Measurements from ENCODE around the gene AADAC. TPM values are rescaled to one million over a fixed set of nuclear protein-coding genes. Genes with fewer than 3 reads are reported as not detected.
A peak's percentile ranks its signal among the peaks of the same experiment; 100 is the strongest.

The AADAC gene
- total and polyA plus RNA-seq, 2 of the 13 experiments (the other 11 are each of a cell fraction or from before 2014, with no cell fraction given): 0.87 to 1.5 TPM

- TF ChIP-seq GFI1 (CRISPR knock-in tag; IDR thresholded peaks at IDR 0.05; ENCODE audit: borderline replicate concordance) (no peak), ZNF264 (CRISPR knock-in tag; IDR thresholded peaks at IDR 0.05) (0 out of 2 replicates have a peak, but pooled peaks have one; percentile 33), TCF12 (IDR thresholded peaks at IDR 0.05) (no peak), TCF12 (CRISPR knock-in tag; IDR thresholded peaks at IDR 0.05) (no peak), ZNF225 (CRISPR knock-in tag; IDR thresholded peaks at IDR 0.05) (no peak), CHD2 (IDR thresholded peaks at IDR 0.05; ENCODE audit: low read depth, low read length) (no peak), TCF7 (IDR thresholded peaks at IDR 0.05; ENCODE audit: low read depth) (0 out of 2 replicates have a peak, but pooled peaks have one; percentile 28), ZMYM4 (CRISPR knock-in tag; IDR thresholded peaks at IDR 0.05) (peak; percentile 68), IRF1 (CRISPR knock-in tag; IDR thresholded peaks at IDR 0.05; ENCODE audit: low read depth) (no peak), ZNF878 (CRISPR knock-in tag; IDR thresholded peaks at IDR 0.05) (no peak), PHF20 (CRISPR knock-in tag; IDR thresholded peaks at IDR 0.05) (no peak), HMG20B (CRISPR knock-in tag; conservative IDR thresholded peaks at IDR 0.05) (no peak), ZNF772 (CRISPR knock-in tag; IDR thresholded peaks at IDR 0.05) (no peak), ZNF782 (CRISPR knock-in tag; IDR thresholded peaks at IDR 0.05; ENCODE audit: borderline replicate concordance) (no peak), KLF11 (CRISPR knock-in tag; IDR thresholded peaks at IDR 0.05) (no peak), SMYD3 (CRISPR knock-in tag; IDR thresholded peaks at IDR 0.05) (no peak), ARHGAP35 (CRISPR knock-in tag; IDR thresholded peaks at IDR 0.05; ENCODE audit: borderline replicate concordance) (no peak), BCLAF1 (IDR thresholded peaks at IDR 0.05) (no peak), YEATS4 (CRISPR knock-in tag; IDR thresholded peaks at IDR 0.05; ENCODE audit: borderline replicate concordance) (0 out of 2 replicates have a peak, but pooled peaks have one; percentile 47), E2F2 (CRISPR knock-in tag; IDR thresholded peaks at IDR 0.05; ENCODE audit: borderline replicate concordance) (no peak), SOX6 (IDR thresholded peaks at IDR 0.05) (no peak), SOX6 (CRISPR knock-in tag; IDR thresholded peaks at IDR 0.05) (no peak; the same call in 1 of the 2 replicates), STAT5B (CRISPR knock-in tag; IDR thresholded peaks at IDR 0.05) (no peak), KMT2B (CRISPR knock-in tag; IDR thresholded peaks at IDR 0.05) (peak; percentile 20; the same call in 1 of the 2 replicates)
Observed at GRCh38 chr3:151770956-151771355, 43.0 kb upstream of the AADAC start (continued).
